ENCODE results near the gene EDEM2. TPM values are rescaled to one million over a fixed set of nuclear protein-coding genes. Genes with fewer than 3 reads are reported as not detected.

Gene EDEM2
- total RNA-seq, 1 experiment from 2014 or later = 22.8 TPM

- H3K4me2 ChIP-seq (ENCODE audit: low read length) = peak overlapping the region; percentile 83
- intact Hi-C loops (cut with micrococcal nuclease) = loop anchor here (5.0 kb wide), 1 partner anchor 54 kb away; the partner anchor contains the start of gene EDEM2
- peak overlapping the region; percentile 65 for H3K27ac ChIP-seq (ENCODE audit: low read depth, low read length)
- H3K9ac ChIP-seq (ENCODE audit: low read length) = peak overlapping the region; percentile 76
- no peak for DNase-seq (ENCODE audit: low read depth, low spot score)
- CTCF ChIA-PET = interaction anchor here (1.1 to 1.6 kb wide), 2 partner anchors 51 to 54 kb away, joined by 3 to 5 read pairs; partner anchors contain the start of gene EDEM2
- ATAC-seq = no peak
- POLR2A ChIA-PET = interaction anchor here (1.5 kb wide), 1 partner anchor 53 kb away, joined by 4 read pairs; no protein-coding TSS in a partner anchor
- RAD21 ChIA-PET (ENCODE audit: low non-redundant PET in 1 of 2, low total read pairs in 2 of 2, uncharacterized antibody in 2 of 2, unreplicated experiment in 2 of 2) = no interaction called here
- no peaks in the 10 kb centered on the region for H3K36me3 ChIP-seq (ENCODE audit: control insufficient read depth in 1 of 2, insufficient read depth in 2 of 2, low read length in 2 of 2)
- H3K4me1 ChIP-seq (ENCODE audit: control insufficient read depth in 1 of 2, insufficient read depth in 2 of 2, low read length in 2 of 2) = peaks cover 13 to 36% of the 10 kb centered on the region in 2 experiments
- peak overlapping the region; percentile 69 to 91 for H3K4me3 ChIP-seq (replicated peaks in 1 of 2; ENCODE audit: low read depth in 1 of 2, low read length in 2 of 2)
- no peaks in the 10 kb centered on the region for H3K27me3 ChIP-seq (ENCODE audit: insufficient read depth, low read length)
- H3K9me3 ChIP-seq (ENCODE audit: control insufficient read depth in 1 of 2, insufficient read depth in 1 of 2, low read depth in 1 of 2, low read length in 2 of 2) = no peaks in the 10 kb centered on the region
- H3K9me2 ChIP-seq (ENCODE audit: insufficient read depth) = no peaks in the 10 kb centered on the region
- no peaks in the 10 kb centered on the region for H4K20me1 ChIP-seq (ENCODE audit: insufficient read depth)
- H3K79me2 ChIP-seq (ENCODE audit: insufficient read depth, low read length) = peaks cover 38% of the 10 kb centered on the region
- H2AFZ ChIP-seq (ENCODE audit: low read depth, low read length, poor library complexity, severe bottlenecking) = peak overlapping the region; percentile 94
- TSS peak; percentile 93 for BruUV-seq (replicated peaks)
- TF ChIP-seq RAD21 (IDR thresholded peaks at IDR 0.05; ENCODE audit: low read depth) = no peak
- TF ChIP-seq EZH2 (IDR thresholded peaks at IDR 0.05) = no peak
- no peak for TF ChIP-seq ZNF274 (IDR thresholded peaks at IDR 0.05; ENCODE audit: low read depth, low read length)
- TF ChIP-seq CEBPB (IDR thresholded peaks at IDR 0.05; ENCODE audit: low read depth) = peak; percentile 84
- TF ChIP-seq YY1 (IDR thresholded peaks at IDR 0.05; ENCODE audit: extremely low read depth, insufficient replicate concordance, low read depth, low read length) = no peak
- no peak for TF ChIP-seq EZH2phosphoT487 (IDR thresholded peaks at IDR 0.05; ENCODE audit: borderline replicate concordance)
- TF ChIP-seq SRF (IDR thresholded peaks at IDR 0.05; ENCODE audit: low read depth) = no peak
- TF ChIP-seq POLR2AphosphoS5 (IDR thresholded peaks at IDR 0.05; ENCODE audit: low read depth, low read length) = no peak
- no peak for TF ChIP-seq MAX (IDR thresholded peaks at IDR 0.05)
- TF ChIP-seq SP1 (IDR thresholded peaks at IDR 0.05; ENCODE audit: low read depth) = peak; percentile 69
- no peak for TF ChIP-seq ZBTB33 (IDR thresholded peaks at IDR 0.05; ENCODE audit: extremely low read depth, insufficient replicate concordance, low read length)
- TF ChIP-seq SIN3A (IDR thresholded peaks at IDR 0.05; ENCODE audit: low read depth) = no peak; the same call in 1 of the 2 replicates
- no peak for TF ChIP-seq ELF1 (IDR thresholded peaks at IDR 0.05; ENCODE audit: borderline replicate concordance, low read depth)
- TF ChIP-seq ZFX (IDR thresholded peaks at IDR 0.05) = no peak
- TF ChIP-seq FOSL1 (IDR thresholded peaks at IDR 0.05; ENCODE audit: low read depth) = peak; percentile 77
- TF ChIP-seq, protein P1, sequence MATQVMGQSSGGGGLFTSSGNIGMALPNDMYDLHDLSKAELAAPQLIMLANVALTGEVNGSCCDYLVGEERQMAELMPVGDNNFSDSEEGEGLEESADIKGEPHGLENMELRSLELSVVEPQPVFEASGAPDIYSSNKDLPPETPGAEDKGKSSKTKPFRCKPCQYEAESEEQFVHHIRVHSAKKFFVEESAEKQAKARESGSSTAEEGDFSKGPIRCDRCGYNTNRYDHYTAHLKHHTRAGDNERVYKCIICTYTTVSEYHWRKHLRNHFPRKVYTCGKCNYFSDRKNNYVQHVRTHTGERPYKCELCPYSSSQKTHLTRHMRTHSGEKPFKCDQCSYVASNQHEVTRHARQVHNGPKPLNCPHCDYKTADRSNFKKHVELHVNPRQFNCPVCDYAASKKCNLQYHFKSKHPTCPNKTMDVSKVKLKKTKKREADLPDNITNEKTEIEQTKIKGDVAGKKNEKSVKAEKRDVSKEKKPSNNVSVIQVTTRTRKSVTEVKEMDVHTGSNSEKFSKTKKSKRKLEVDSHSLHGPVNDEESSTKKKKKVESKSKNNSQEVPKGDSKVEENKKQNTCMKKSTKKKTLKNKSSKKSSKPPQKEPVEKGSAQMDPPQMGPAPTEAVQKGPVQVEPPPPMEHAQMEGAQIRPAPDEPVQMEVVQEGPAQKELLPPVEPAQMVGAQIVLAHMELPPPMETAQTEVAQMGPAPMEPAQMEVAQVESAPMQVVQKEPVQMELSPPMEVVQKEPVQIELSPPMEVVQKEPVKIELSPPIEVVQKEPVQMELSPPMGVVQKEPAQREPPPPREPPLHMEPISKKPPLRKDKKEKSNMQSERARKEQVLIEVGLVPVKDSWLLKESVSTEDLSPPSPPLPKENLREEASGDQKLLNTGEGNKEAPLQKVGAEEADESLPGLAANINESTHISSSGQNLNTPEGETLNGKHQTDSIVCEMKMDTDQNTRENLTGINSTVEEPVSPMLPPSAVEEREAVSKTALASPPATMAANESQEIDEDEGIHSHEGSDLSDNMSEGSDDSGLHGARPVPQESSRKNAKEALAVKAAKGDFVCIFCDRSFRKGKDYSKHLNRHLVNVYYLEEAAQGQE (IDR thresholded peaks at IDR 0.05; ENCODE audit: low read depth) = no peak
- TF ChIP-seq, protein P2, sequence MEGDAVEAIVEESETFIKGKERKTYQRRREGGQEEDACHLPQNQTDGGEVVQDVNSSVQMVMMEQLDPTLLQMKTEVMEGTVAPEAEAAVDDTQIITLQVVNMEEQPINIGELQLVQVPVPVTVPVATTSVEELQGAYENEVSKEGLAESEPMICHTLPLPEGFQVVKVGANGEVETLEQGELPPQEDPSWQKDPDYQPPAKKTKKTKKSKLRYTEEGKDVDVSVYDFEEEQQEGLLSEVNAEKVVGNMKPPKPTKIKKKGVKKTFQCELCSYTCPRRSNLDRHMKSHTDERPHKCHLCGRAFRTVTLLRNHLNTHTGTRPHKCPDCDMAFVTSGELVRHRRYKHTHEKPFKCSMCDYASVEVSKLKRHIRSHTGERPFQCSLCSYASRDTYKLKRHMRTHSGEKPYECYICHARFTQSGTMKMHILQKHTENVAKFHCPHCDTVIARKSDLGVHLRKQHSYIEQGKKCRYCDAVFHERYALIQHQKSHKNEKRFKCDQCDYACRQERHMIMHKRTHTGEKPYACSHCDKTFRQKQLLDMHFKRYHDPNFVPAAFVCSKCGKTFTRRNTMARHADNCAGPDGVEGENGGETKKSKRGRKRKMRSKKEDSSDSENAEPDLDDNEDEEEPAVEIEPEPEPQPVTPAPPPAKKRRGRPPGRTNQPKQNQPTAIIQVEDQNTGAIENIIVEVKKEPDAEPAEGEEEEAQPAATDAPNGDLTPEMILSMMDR (IDR thresholded peaks at IDR 0.05 in 2 of 3, conservative IDR thresholded peaks at IDR 0.05 in 1 of 3; ENCODE audit: borderline replicate concordance in 1 of 3, insufficient read depth in 1 of 3, low read depth in 2 of 3, low read length in 2 of 3) = no peak
- TF ChIP-seq TCF7L2 (IDR thresholded peaks at IDR 0.05; ENCODE audit: borderline replicate concordance, extremely low read depth, insufficient read depth, insufficient read length) = no peak
- no peak for TF ChIP-seq ATF3 (IDR thresholded peaks at IDR 0.05)
These were observed 53.8 kb downstream of the EDEM2 start for GRCh38 chr20:35093267-35093884.

All from HCT116 (cell line).